Mammary epithelial cell (primary cell): ENCODE results near the gene PSMC3IP.
"Not testable (repeated sequence)": the region's sequence is repeated elsewhere in the genome, so short reads cannot be mapped to it uniquely, and the experiment has no call there.

ENCODE experiments used
- CTCF ChIP-seq, 2 donors: IDR thresholded peaks in 1 of 2; conservative IDR thresholded peaks in 1 of 2; 2 replicates each; pipeline ENCODE4 v1.5.1; 2011 to 2012; ENCODE audit warnings: inconsistent platforms in 2 of 2, low read length in 2 of 2, mild to moderate bottlenecking in 2 of 2, control low read depth in 1 of 2, low read depth in 1 of 2; ENCODE audit not compliant: insufficient read depth in 1 of 2; ENCODE audit errors: extremely low read depth in 1 of 2
- EZH2 ChIP-seq: IDR thresholded peaks from 2 replicates; pipeline ENCODE4 v1.6.1; 2012; ENCODE audit warnings: low read length, inconsistent platforms, borderline replicate concordance

GRCh38 chr17:42609814-42610801 lies 32.6 kb upstream of the PSMC3IP start:
- not testable (repeated sequence) for TF ChIP-seq EZH2; CTCF (conservative IDR thresholded peaks at IDR 0.05 in 1 of 2, IDR thresholded peaks at IDR 0.05 in 1 of 2; ENCODE audit: extremely low read depth in 1 of 2, insufficient read depth in 1 of 2, low read depth in 1 of 2, low read length in 2 of 2)
